HEK293T (cell line): Measurements from ENCODE around the gene AXIN2.

Source experiments
- CTCF ChIA-PET: fragments of 350-600 bp; formaldehyde crosslinking; extraction: SDS; loops from one replicate; lab custom pipeline; 2021; ENCODE audit warnings: antibody characterized with exemption, inconsistent platforms; lab: Yijun Ruan, JAX
- POLR2A ChIA-PET: fragments of 350-600 bp; formaldehyde crosslinking; extraction: SDS; loops from one replicate; lab custom pipeline; 2020; ENCODE audit warnings: antibody characterized with exemption, inconsistent platforms; lab: Yijun Ruan, JAX
- DNase-seq: peaks from one replicate; pipeline ENCODE4 v3.0.0; 2012; ENCODE audit warnings: mixed read lengths; ENCODE audit errors: extremely low spot score
- ARNT ChIP-seq: fragments of 450-650 bp; IDR thresholded peaks from 2 replicates; pipeline ENCODE4 v1.6.1; 2017; ENCODE audit warnings: mild to moderate bottlenecking
- BHLHE40 ChIP-seq: fragments of 450-650 bp; IDR thresholded peaks from 2 replicates; pipeline ENCODE4 v1.6.1; 2016; ENCODE audit warnings: mild to moderate bottlenecking, moderate library complexity, borderline replicate concordance
- CTBP1 ChIP-seq: fragments of 450-650 bp; IDR thresholded peaks from 2 replicates; pipeline ENCODE4 v1.6.1; 2016; ENCODE audit warnings: borderline replicate concordance
- ELF4 ChIP-seq: fragments of 450-650 bp; IDR thresholded peaks from 2 replicates; pipeline ENCODE4 v1.6.1; 2017; ENCODE audit warnings: antibody characterized with exemption
- FOXA1 ChIP-seq: fragments of 450-650 bp; IDR thresholded peaks from 2 replicates; pipeline ENCODE4 v1.6.1; 2016; ENCODE audit warnings: mild to moderate bottlenecking
- FOXK2 ChIP-seq: fragments of 450-650 bp; IDR thresholded peaks from 2 replicates; pipeline ENCODE4 v1.6.1; 2016; ENCODE audit warnings: mild to moderate bottlenecking
- FOXM1 ChIP-seq: fragments of 450-650 bp; IDR thresholded peaks from 2 replicates; pipeline ENCODE4 v1.6.1; 2017; ENCODE audit warnings: mild to moderate bottlenecking, borderline replicate concordance
- HDGF ChIP-seq: fragments of 450-650 bp; IDR thresholded peaks from 2 replicates; pipeline ENCODE4 v1.6.1; 2017; ENCODE audit warnings: antibody characterized with exemption, borderline replicate concordance
- L3MBTL2 ChIP-seq: fragments of 450-650 bp; conservative IDR thresholded peaks from 2 replicates; pipeline ENCODE4 v1.6.1; 2016; ENCODE audit warnings: mild to moderate bottlenecking
- LEF1 ChIP-seq: fragments of 450-650 bp; IDR thresholded peaks from 2 replicates; pipeline ENCODE4 v1.6.1; 2017; ENCODE audit warnings: mild to moderate bottlenecking, borderline replicate concordance
- NFRKB ChIP-seq: fragments of 450-650 bp; IDR thresholded peaks from 2 replicates; pipeline ENCODE4 v1.6.1; 2016; ENCODE audit warnings: mild to moderate bottlenecking, moderate library complexity
- PKNOX1 ChIP-seq: fragments of 450-650 bp; IDR thresholded peaks from 2 replicates; pipeline ENCODE4 v1.6.1; 2016
- SP1 ChIP-seq: fragments of 450-650 bp; IDR thresholded peaks from 2 replicates; pipeline ENCODE4 v1.6.1; 2017
- SUZ12 ChIP-seq: fragments of 450-650 bp; IDR thresholded peaks from 2 replicates; pipeline ENCODE4 v1.6.1; 2016; ENCODE audit warnings: mild to moderate bottlenecking
- TARDBP ChIP-seq: fragments of 450-650 bp; IDR thresholded peaks from 2 replicates; pipeline ENCODE4 v1.6.1; 2016
- ZNF384 ChIP-seq: fragments of 450-650 bp; IDR thresholded peaks from 2 replicates; pipeline ENCODE4 v1.6.1; 2016

The AXIN2 gene

GRCh38 chr17:65542067-65542466 is 19.4 kb downstream of the AXIN2 start:
- CTCF ChIA-PET = interaction anchor here (0.6 kb wide), 1 partner anchor 36 kb away, joined by 3 read pairs; no protein-coding TSS in a partner anchor
- TF ChIP-seq PKNOX1 (no peak), SUZ12 (no peak), LEF1 (no peak), L3MBTL2 (no peak), ZNF384 (no peak), BHLHE40 (no peak), ELF4 (no peak), CTBP1 (no peak), FOXM1 (no peak), NFRKB (no peak), SP1 (no peak), TARDBP (no peak), HDGF (no peak)
- POLR2A ChIA-PET = no interaction called here
- DNase-seq = no peak

DNA sequence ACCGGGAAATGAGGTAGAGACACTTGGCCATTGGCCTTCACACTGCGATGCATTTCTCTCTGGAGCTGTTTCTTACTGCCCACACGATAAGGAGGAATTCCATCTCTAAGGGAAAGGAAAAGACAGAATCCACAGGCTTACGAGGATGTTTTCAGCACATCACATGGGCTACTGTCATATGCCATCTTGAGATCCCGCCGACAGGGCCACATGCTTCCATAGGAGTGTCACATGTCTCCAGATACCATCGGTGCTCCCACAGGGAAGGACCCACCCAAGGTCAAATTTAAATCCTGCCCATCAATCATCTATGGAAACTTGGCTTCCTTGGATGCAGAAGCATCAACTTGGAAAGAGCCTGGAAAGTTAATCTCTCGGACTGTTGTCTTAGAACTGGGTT is 20.0 kb downstream of the AXIN2 start:
- DNase-seq = no peak
- TF ChIP-seq ARNT = no peak
- TF ChIP-seq SP1 = no peak
- no peak for TF ChIP-seq NFRKB
- CTCF ChIA-PET = no interaction called here
- POLR2A ChIA-PET = no interaction called here

- TF ChIP-seq NFRKB = no peak
- no peak for TF ChIP-seq FOXA1
- TF ChIP-seq PKNOX1 = no peak
- no peak for TF ChIP-seq FOXK2
- TF ChIP-seq HDGF = no peak
- no peak for TF ChIP-seq ZNF384
- no peak for TF ChIP-seq TARDBP
- TF ChIP-seq CTBP1 = no peak
- TF ChIP-seq L3MBTL2 = no peak
- no peak for TF ChIP-seq SUZ12
- no peak for TF ChIP-seq FOXM1
- no peak for TF ChIP-seq ARNT
- no peak for TF ChIP-seq SP1
- no peak for TF ChIP-seq LEF1
- CTCF ChIA-PET = no interaction called here
- POLR2A ChIA-PET = no interaction called here
- no peak for DNase-seq
These were observed 21.7 kb downstream of the AXIN2 start for GRCh38 chr17:65539630-65540266.

- CTCF ChIA-PET = no interaction called here
- DNase-seq = no peak
- POLR2A ChIA-PET = no interaction called here
These were observed 22.5 kb downstream of the AXIN2 start for GRCh38 chr17:65538675-65539529.

GRCh38 chr17:65537845-65538674 is 23.4 kb downstream of the AXIN2 start:
- no peak for TF ChIP-seq SUZ12
- no peak for TF ChIP-seq BHLHE40
- no peak for TF ChIP-seq FOXA1
- TF ChIP-seq FOXM1 = no peak
- no peak for TF ChIP-seq CTBP1
- TF ChIP-seq HDGF = no peak
- TF ChIP-seq LEF1 = no peak
- TF ChIP-seq ZNF384 = no peak
- TF ChIP-seq ELF4 = no peak
- TF ChIP-seq PKNOX1 = no peak
- no peak for TF ChIP-seq ARNT
- no peak for TF ChIP-seq NFRKB
- no peak for TF ChIP-seq SP1
- TF ChIP-seq FOXK2 = no peak
- no peak for TF ChIP-seq TARDBP
- TF ChIP-seq L3MBTL2 = no peak
- CTCF ChIA-PET = no interaction called here
- DNase-seq = no peak

More at GRCh38 chr17:65538675-65539529, 22.5 kb downstream of the AXIN2 start:
- no peak for TF ChIP-seq FOXM1
- peak; percentile 62; the same call in 1 of the 2 replicates for TF ChIP-seq ZNF384

More at GRCh38 chr17:65537845-65538674, 23.4 kb downstream of the AXIN2 start:
- POLR2A ChIA-PET = no interaction called here
